Measurements from ENCODE around the gene CD82.
"Not testable (repeated sequence)": the region's sequence is repeated elsewhere in the genome, so short reads cannot be mapped to it uniquely, and the experiment has no call there.

CD82 gene

GRCh38 chr11:44555031-44555800 is 10.2 kb upstream of the CD82 start:
- Histone ChIP-seq H3K36me3 (no peaks in the 10 kb centered on the region), H3K4me2 (peak overlapping the region in 6 of 11 experiments; percentile 15 to 37 (median 28); a peak in 9 of 22 replicates), H3K4me3 (no peak overlapping the region), H3K4me1 (peaks cover 23 to 42% (median 38%) of the 10 kb centered on the region in 10 experiments), H3K9ac (no peak overlapping the region), H3K27me3 (no peaks in the 10 kb centered on the region), H4K20me1 (no peaks in the 10 kb centered on the region), H3K27ac (no peak overlapping the region), H3K9me3 (replicated peaks in 1 of 11) (peaks cover 0 to 8% (median 4%) of the 10 kb centered on the region in 11 experiments; a peak in 6 of 22 replicates)
- no peak for TF ChIP-seq Cebpa-rat (IDR thresholded peaks at IDR 0.05)

GRCh38 chr11:44556735-44557409 is 8.6 kb upstream of the CD82 start:
- peak overlapping the region in 1 of 11 experiments; percentile 34; a peak in 2 of 22 replicates for H3K9ac ChIP-seq
- no peaks in the 10 kb centered on the region for H3K36me3 ChIP-seq
- H4K20me1 ChIP-seq = no peaks in the 10 kb centered on the region
- no peak for TF ChIP-seq Cebpa-rat (IDR thresholded peaks at IDR 0.05)
- no peak overlapping the region; a peak in 1 of 22 replicates for H3K27ac ChIP-seq
- H3K9me3 ChIP-seq (replicated peaks in 1 of 11) = peaks cover 0 to 8% (median 4%) of the 10 kb centered on the region in 11 experiments; a peak in 6 of 22 replicates
- H3K4me3 ChIP-seq = no peak overlapping the region
- H3K4me2 ChIP-seq = peak overlapping the region; percentile 31 to 63 (median 48); a peak in 21 of 22 replicates
- H3K4me1 ChIP-seq = peaks cover 35 to 57% (median 52%) of the 10 kb centered on the region in 10 experiments
- no peaks in the 10 kb centered on the region for H3K27me3 ChIP-seq

- no peak for TF ChIP-seq Cebpa-rat (IDR thresholded peaks at IDR 0.05)
- no peaks in the 10 kb centered on the region for H3K36me3 ChIP-seq
- no peaks in the 10 kb centered on the region for H3K27me3 ChIP-seq
- peak overlapping the region; percentile 31 to 63 (median 48); a peak in 21 of 22 replicates for H3K4me2 ChIP-seq
- H3K4me1 ChIP-seq = peaks cover 35 to 62% (median 52%) of the 10 kb centered on the region in 10 experiments
- H3K27ac ChIP-seq = no peak overlapping the region; a peak in 1 of 22 replicates
- H3K9ac ChIP-seq = no peak overlapping the region; a peak in 1 of 22 replicates
- peaks cover 0 to 8% (median 4%) of the 10 kb centered on the region in 11 experiments; a peak in 6 of 22 replicates for H3K9me3 ChIP-seq (replicated peaks in 1 of 11)
- no peaks in the 10 kb centered on the region for H4K20me1 ChIP-seq
- H3K4me3 ChIP-seq = no peak overlapping the region
Measured at GRCh38 chr11:44557464-44557863, 8.0 kb upstream of the CD82 start.

- Histone ChIP-seq H3K27ac (peak overlapping the region in 10 of 11 experiments; percentile 1 to 70 (median 63); a peak in 18 of 22 replicates), H3K4me2 (peak overlapping the region; percentile 71 to 91 (median 82)), H3K9me3 (replicated peaks in 1 of 11) (no peaks in the 10 kb centered on the region), H3K27me3 (no peaks in the 10 kb centered on the region), H3K9ac (peak overlapping the region in 7 of 11 experiments; percentile 27 to 57 (median 43); a peak in 9 of 22 replicates), H3K4me1 (peaks cover 47 to 78% (median 62%) of the 10 kb centered on the region in 10 experiments), H3K4me3 (peak overlapping the region in 1 of 10 experiments; percentile 9; a peak in 3 of 20 replicates), H3K36me3 (no peaks in the 10 kb centered on the region), H4K20me1 (no peaks in the 10 kb centered on the region)
- TF ChIP-seq Cebpa-rat (IDR thresholded peaks at IDR 0.05) = no peak
Measured at GRCh38 chr11:44559207-44559939, 6.1 kb upstream of the CD82 start.

GRCh38 chr11:44559940-44560300 is 5.5 kb upstream of the CD82 start:
- peak overlapping the region in 9 of 11 experiments; percentile 1 to 70 (median 64); a peak in 15 of 22 replicates for H3K27ac ChIP-seq
- H3K4me2 ChIP-seq = peak overlapping the region; percentile 71 to 91 (median 82)
- H3K4me1 ChIP-seq = peaks cover 50 to 83% (median 67%) of the 10 kb centered on the region in 10 experiments
- not testable (repeated sequence) for H3K36me3 ChIP-seq; H4K20me1 ChIP-seq; H3K27me3 ChIP-seq; H3K9me3 ChIP-seq (replicated peaks in 1 of 11)
- H3K9ac ChIP-seq = peak overlapping the region in 4 of 11 experiments; percentile 19 to 44 (median 36); a peak in 3 of 22 replicates
- H3K4me3 ChIP-seq = peak overlapping the region in 1 of 10 experiments; percentile 11; a peak in 1 of 20 replicates

- no peak overlapping the region; a peak in 1 of 22 replicates for H3K27ac ChIP-seq
- no peak overlapping the region for H3K9ac ChIP-seq
- H3K36me3 ChIP-seq = no peaks in the 10 kb centered on the region
- TF ChIP-seq Cebpa-rat (IDR thresholded peaks at IDR 0.05) = no peak
- no peaks in the 10 kb centered on the region for H3K27me3 ChIP-seq
- peaks cover 58 to 87% (median 69%) of the 10 kb centered on the region in 10 experiments for H3K4me1 ChIP-seq
- H3K9me3 ChIP-seq (replicated peaks in 1 of 11) = no peaks in the 10 kb centered on the region
- no peak overlapping the region for H3K4me3 ChIP-seq
- peak overlapping the region; percentile 1 to 91 (median 82); a peak in 15 of 22 replicates for H3K4me2 ChIP-seq
- 0 out of 22 replicates have a peak, but pooled peaks cover 0 to 4% (median 0%) of the 10 kb centered on the region in 11 experiments for H4K20me1 ChIP-seq
Measured at GRCh38 chr11:44561275-44561805, 4.1 kb upstream of the CD82 start.

GRCh38 chr11:44561964-44562734 is 3.3 kb upstream of the CD82 start:
- Histone ChIP-seq H3K27ac (peak overlapping the region in 1 of 11 experiments; percentile 9; a peak in 2 of 22 replicates), H3K4me2 (no peak overlapping the region; a peak in 1 of 22 replicates)

More at GRCh38 chr11:44561964-44562734, 3.3 kb upstream of the CD82 start:
- Histone ChIP-seq H3K4me3 (no peak overlapping the region), H3K27me3 (no peaks in the 10 kb centered on the region), H4K20me1 (0 out of 22 replicates have a peak, but pooled peaks cover 0 to 4% (median 0%) of the 10 kb centered on the region in 11 experiments), H3K9me3 (replicated peaks in 1 of 11) (no peaks in the 10 kb centered on the region), H3K36me3 (no peaks in the 10 kb centered on the region), H3K9ac (no peak overlapping the region), H3K4me1 (peaks cover 61 to 90% (median 72%) of the 10 kb centered on the region in 10 experiments)
- TF ChIP-seq Cebpa-rat (IDR thresholded peaks at IDR 0.05) = no peak

Measured in BLaER1 treated with 17β-estradiol and CSF1 and Interleukin-3, amounts not matched to agents 10 nM and 100 nM (cell line).